K562 (cell line): ENCODE measurements around the gene ERP44. TPM values are rescaled to one million over a fixed set of nuclear protein-coding genes. Genes with fewer than 3 reads are reported as not detected.
A peak's percentile ranks its signal among the peaks of the same experiment; 100 is the strongest.

Source experiments
- ARHGAP35 ChIP-seq: fragments of 450-650 bp; IDR thresholded peaks from 2 replicates; pipeline ENCODE4 v1.6.1; 2018; ENCODE audit not compliant: partially characterized antibody
- ARID1B ChIP-seq: fragments of 450-650 bp; IDR thresholded peaks from 2 replicates; pipeline ENCODE4 v1.6.1; 2016; ENCODE audit warnings: antibody characterized with exemption, mild to moderate bottlenecking, inconsistent platforms
- CBX8 ChIP-seq: fragments of 200-600 bp; sonication (generic); IDR thresholded peaks from 2 replicates; pipeline ENCODE4 v1.6.1; 2012; ENCODE audit warnings: borderline replicate concordance, mixed run types, low read depth, mild to moderate bottlenecking, moderate library complexity, mixed read lengths, low read length, control low read depth, inconsistent platforms; ENCODE audit not compliant: poor library complexity, severe bottlenecking; ENCODE audit errors: extremely low read depth
- CHCHD3 ChIP-seq: fragments of 250-450 bp; sonication (Bioruptor Pico); IDR thresholded peaks from 2 replicates; pipeline ENCODE4 v2.1.2; 2022; ENCODE audit warnings: mild to moderate bottlenecking
- DLX4 ChIP-seq: fragments of 250-450 bp; sonication (Bioruptor Pico); IDR thresholded peaks from 2 replicates; pipeline ENCODE4 v1.6.1; 2021; ENCODE audit warnings: mild to moderate bottlenecking
- EP400 ChIP-seq: fragments of 450-650 bp; IDR thresholded peaks from 2 replicates; pipeline ENCODE4 v1.6.1; 2017; ENCODE audit warnings: antibody characterized with exemption, mild to moderate bottlenecking, moderate library complexity
- ESRRA ChIP-seq: fragments of 450-650 bp; IDR thresholded peaks from 2 replicates; pipeline ENCODE4 v1.6.1; 2014; ENCODE audit warnings: low read depth, mild to moderate bottlenecking, moderate library complexity, borderline replicate concordance
- MCM7 ChIP-seq, 2 experiments: fragments of 450-650 bp; IDR thresholded peaks; 2 replicates each; pipeline ENCODE4 v1.6.1; 2016 to 2018
- MEF2A ChIP-seq: IDR thresholded peaks from 2 replicates; pipeline ENCODE4 v1.6.1; 2011; ENCODE audit warnings: low read depth, mild to moderate bottlenecking, low read length, moderate library complexity; ENCODE audit not compliant: control insufficient read depth
- NFXL1 ChIP-seq: fragments of 450-650 bp; formaldehyde crosslinking; IDR thresholded peaks from 2 replicates; pipeline ENCODE4 v1.4.0; 2021; ENCODE audit warnings: mild to moderate bottlenecking
- NKRF ChIP-seq: fragments of 450-650 bp; IDR thresholded peaks from 2 replicates; pipeline ENCODE4 v1.6.1; 2016; ENCODE audit warnings: borderline replicate concordance
- POLR2H ChIP-seq: IDR thresholded peaks from 2 replicates; pipeline ENCODE4 v1.6.1; 2016; ENCODE audit warnings: missing genetic modification characterization, low read depth, mild to moderate bottlenecking, control low read depth, missing compliant biosample characterization, moderate library complexity
- PPARD ChIP-seq: fragments of 250-450 bp; sonication (Bioruptor Pico); IDR thresholded peaks from 2 replicates; pipeline ENCODE4 v1.8.0; 2022; ENCODE audit warnings: inconsistent platforms, mild to moderate bottlenecking, moderate library complexity
- PREB ChIP-seq: sonication (generic); formaldehyde crosslinking; IDR thresholded peaks from 2 replicates; pipeline ENCODE4 v1.8.1; 2023; ENCODE audit warnings: mild to moderate bottlenecking, missing genetic modification reagents
- RFX1 ChIP-seq: fragments of 450-650 bp; IDR thresholded peaks from 2 replicates; pipeline ENCODE4 v1.6.1; 2016; ENCODE audit warnings: mild to moderate bottlenecking, moderate library complexity
- SRSF7 ChIP-seq: fragments of 200-400 bp; formaldehyde crosslinking; optimal IDR thresholded peaks from 2 replicates; pipeline ENCODE3; 2017; ENCODE audit warnings: mild to moderate bottlenecking, low read depth, low read length
- TEAD4 ChIP-seq, 2 experiments: sonication (generic) in 1 of 2; formaldehyde crosslinking in 1 of 2; IDR thresholded peaks; 2 replicates each; pipeline versions ENCODE4 v1.6.1 to v1.8.0; 2012 to 2022; ENCODE audit warnings: borderline replicate concordance in 1 of 2, inconsistent platforms in 1 of 2, low read length in 1 of 2, mild to moderate bottlenecking in 1 of 2, missing genetic modification reagents in 1 of 2
- ZFX ChIP-seq: sonication (generic); formaldehyde crosslinking; IDR thresholded peaks from 2 replicates; pipeline ENCODE4 v1.8.0; 2022; ENCODE audit warnings: mild to moderate bottlenecking, missing genetic modification reagents, moderate library complexity
- ZNF280A ChIP-seq: fragments of 450-650 bp; IDR thresholded peaks from 2 replicates; pipeline ENCODE4 v1.6.1; 2018; ENCODE audit warnings: mild to moderate bottlenecking, low read depth; ENCODE audit not compliant: partially characterized antibody
- ZNF384 ChIP-seq: IDR thresholded peaks from 2 replicates; pipeline ENCODE4 v1.6.1; 2012; ENCODE audit warnings: low read depth, low read length, improper control_type of control experiment
- ZNF561 ChIP-seq: fragments of 450-650 bp; formaldehyde crosslinking; conservative IDR thresholded peaks from 2 replicates; pipeline ENCODE4 v1.4.0; 2020; ENCODE audit warnings: mild to moderate bottlenecking, moderate library complexity
- ZNF583 ChIP-seq: fragments of 250-450 bp; sonication (Bioruptor Pico); IDR thresholded peaks from 2 replicates; pipeline ENCODE4 v1.4.0; 2020
- ZNF77 ChIP-seq: fragments of 250-450 bp; sonication (Bioruptor Pico); IDR thresholded peaks from 2 replicates; pipeline ENCODE4 v1.5.0; 2020
- ZNF79 ChIP-seq: fragments of 250-450 bp; sonication (Bioruptor Pico); IDR thresholded peaks from 2 replicates; pipeline ENCODE4 v1.4.0; 2020; ENCODE audit warnings: low read depth, mild to moderate bottlenecking, moderate library complexity
- polyA plus RNA-seq, 8 experiments: library from polyadenylated mRNA; depleted of rRNA in 4 of 8; stranded (reverse) in 5 of 8; unstranded in 3 of 8; fragments of >200 nt; fragmentation: Nextera tagmentation in 2 of 8; fragmentation: Illumina TruSeq in 1 of 8; extraction: Ambion mirVana in 2 of 8; extraction: Trizol in 1 of 8; gene quantifications; 2 replicates each; pipeline versions ENCODE4 v1.2.1 to v1.2.3, GENCODE V29; 2011 to 2014; ENCODE audit warnings: inconsistent platforms in 1 of 8, missing spikeins in 1 of 8
- total RNA-seq, 7 experiments: library from RNA; depleted of rRNA in 6 of 7; stranded (reverse); fragments of >200 nt in 6 of 7; fragmentation: Illumina TruSeq in 2 of 7; extraction: Trizol in 2 of 7; gene quantifications; 2 replicates each; pipeline versions ENCODE4 v1.2.1 to v1.2.3, GENCODE V29; 2011 to 2021; ENCODE audit warnings: low replicate concordance in 1 of 7

Gene ERP44
- total and polyA plus RNA-seq, 9 of the 15 experiments (the other 6 are each of a cell fraction or from before 2014, with no cell fraction given) = 9.2 to 23.4 (median 13.6) TPM

- TF ChIP-seq DLX4 (CRISPR knock-in tag) (no peak), ZNF384 (no peak), ZNF77 (no peak), MEF2A (no peak), CBX8 (no peak), CHCHD3 (no peak), PREB (CRISPR knock-in tag) (no peak), PPARD (CRISPR knock-in tag) (no peak), ZNF280A (no peak), MCM7 (IDR thresholded peaks at IDR 0.05) (no peak), ZNF79 (CRISPR knock-in tag) (no peak), EP400 (peak; percentile 41; the same call in 1 of the 2 replicates), ZNF561 (CRISPR knock-in tag) (no peak), SRSF7 (no peak), RFX1 (no peak; the same call in 1 of the 2 replicates), ARHGAP35 (no peak), ZFX (CRISPR knock-in tag) (no peak), ARID1B (peak; percentile 92), NFXL1 (CRISPR knock-in tag) (no peak), NKRF (no peak), ESRRA (no peak), POLR2H (tag) (no peak), TEAD4 (IDR thresholded peaks at IDR 0.05; ENCODE audit: low read length) (peak; percentile 91), TEAD4 (CRISPR knock-in tag; IDR thresholded peaks at IDR 0.05; ENCODE audit: borderline replicate concordance) (no peak), ZNF583 (CRISPR knock-in tag) (no peak)
Measured at GRCh38 chr9:100070104-100071041, 28.4 kb downstream of the ERP44 start (continued).
